ENCODE results near the gene ABLIM2.

GRCh38 chr4:8205749-8206611 is 47.4 kb upstream of the ABLIM2 start:
- TF ChIP-seq POU6F1 (CRISPR knock-in tag; IDR thresholded peaks at IDR 0.05; ENCODE audit: borderline replicate concordance, low read depth) (no peak), CREB5 (CRISPR knock-in tag; IDR thresholded peaks at IDR 0.05; ENCODE audit: low read depth) (no peak), SNAI2 (CRISPR knock-in tag; IDR thresholded peaks at IDR 0.05) (no peak), ARNTL (CRISPR knock-in tag; IDR thresholded peaks at IDR 0.05; ENCODE audit: borderline replicate concordance, low read depth) (no peak), ESRRG (CRISPR knock-in tag; IDR thresholded peaks at IDR 0.05) (no peak), CSRNP3 (CRISPR knock-in tag; IDR thresholded peaks at IDR 0.05) (no peak), TCF4 (CRISPR knock-in tag; IDR thresholded peaks at IDR 0.05; ENCODE audit: borderline replicate concordance) (no peak), ZFP30 (CRISPR knock-in tag; IDR thresholded peaks at IDR 0.05) (no peak), GLIS3 (CRISPR knock-in tag; IDR thresholded peaks at IDR 0.05) (no peak), TOX (CRISPR knock-in tag; IDR thresholded peaks at IDR 0.05; ENCODE audit: borderline replicate concordance) (no peak)

Data from SK-N-SH treated with all-trans-retinoic acid at 6 μM for 48 hours (cell line).